Keratinocyte (primary cell): Measurements from ENCODE around the gene LACTB. TPM values are rescaled to one million over a fixed set of nuclear protein-coding genes. Genes with fewer than 3 reads are reported as not detected.

Source experiments
- DNase-seq: peaks from one replicate; pipeline ENCODE4 v3.0.0-alpha.2; 2011; ENCODE audit warnings: low read depth, missing footprints, low spot score
- FAIRE-seq: peaks from 2 replicates; lab custom pipeline; 2011; peaks lifted over from hg19 to GRCh38; lab: Jason Lieb, UNC
- H2AFZ ChIP-seq: 2 replicates; pipeline ENCODE4 v1.6.0; 2012; ENCODE audit warnings: low read length, control low read depth, inconsistent platforms; ENCODE audit not compliant: control insufficient read depth
- H3K27ac ChIP-seq: 2 replicates; pipeline ENCODE4 v1.5.1; 2011; ENCODE audit warnings: low read length; ENCODE audit not compliant: control insufficient read depth, insufficient read depth
- H3K27me3 ChIP-seq: 3 replicates; pipeline ENCODE4 v1.6.0; 2011; ENCODE audit warnings: low read length; ENCODE audit not compliant: control insufficient read depth, insufficient read depth; ENCODE audit errors: extremely low read depth
- H3K36me3 ChIP-seq, 2 experiments: 2 replicates in 1 of 2; 3 replicates in 1 of 2; pipeline ENCODE4 v1.5.1; 2011; ENCODE audit warnings: low read length in 2 of 2, mild to moderate bottlenecking in 1 of 2; ENCODE audit not compliant: control insufficient read depth in 2 of 2, insufficient read depth in 2 of 2; ENCODE audit errors: extremely low read depth in 1 of 2
- H3K4me1 ChIP-seq: 3 replicates; pipeline ENCODE4 v1.5.1; 2011; ENCODE audit warnings: low read length; ENCODE audit not compliant: control insufficient read depth, insufficient read depth; ENCODE audit errors: extremely low read depth
- H3K4me2 ChIP-seq: 3 replicates; pipeline ENCODE4 v1.6.0; 2011; ENCODE audit warnings: low read depth, low read length; ENCODE audit not compliant: control insufficient read depth, insufficient read depth; ENCODE audit errors: extremely low read depth
- H3K4me3 ChIP-seq, 3 experiments: fragments of 200-600 bp in 1 of 3; sonication (generic) in 1 of 3; 2 replicates in 2 of 3; 3 replicates in 1 of 3; pipeline ENCODE4 v1.5.1; 2011 to 2016; ENCODE audit warnings: low read length in 3 of 3, mild to moderate bottlenecking in 3 of 3, control low read depth in 2 of 3, inconsistent platforms in 1 of 3, low read depth in 1 of 3, mixed read lengths in 1 of 3, mixed run types in 1 of 3, moderate library complexity in 1 of 3; ENCODE audit not compliant: control insufficient read depth in 2 of 3, insufficient read depth in 2 of 3; ENCODE audit errors: extremely low read depth in 1 of 3
- H3K79me2 ChIP-seq: 2 replicates; pipeline ENCODE4 v1.6.0; 2012; ENCODE audit warnings: low read length; ENCODE audit not compliant: control insufficient read depth, insufficient read depth
- H3K9ac ChIP-seq: 3 replicates; pipeline ENCODE4 v1.6.0; 2011; ENCODE audit warnings: low read length; ENCODE audit not compliant: control insufficient read depth, insufficient read depth; ENCODE audit errors: extremely low read depth
- H3K9me1 ChIP-seq: 3 replicates; pipeline ENCODE4 v1.6.0; 2011; ENCODE audit warnings: low read length; ENCODE audit not compliant: control insufficient read depth, insufficient read depth; ENCODE audit errors: extremely low read depth
- H3K9me3 ChIP-seq: 2 replicates; pipeline ENCODE4 v1.5.1; 2012; ENCODE audit warnings: low read depth, low read length; ENCODE audit not compliant: control insufficient read depth
- H4K20me1 ChIP-seq: 3 replicates; pipeline ENCODE4 v1.6.0; 2011; ENCODE audit warnings: low read length; ENCODE audit not compliant: control insufficient read depth, insufficient read depth; ENCODE audit errors: extremely low read depth
- EZH2 ChIP-seq: IDR thresholded peaks from one replicate; pipeline ENCODE4 v1.6.1; 2012; ENCODE audit warnings: inconsistent platforms, mild to moderate bottlenecking, low read length, moderate library complexity
- dilution Hi-C: fragments of 300-500 bp; cut with MboI; formaldehyde crosslinking; loops from one replicate; pipeline ENCODE4 v1.7.0; 2020; ENCODE audit warnings: low sequenced_read_pairs; ENCODE audit not compliant: extremely low pct_ligation_motif_present
- polyA plus RNA-seq, 5 experiments: library from polyadenylated mRNA; depleted of rRNA in 3 of 5; stranded (reverse) in 3 of 5; stranded (forward) in 1 of 5; unstranded in 1 of 5; fragments of >200 nt; gene quantifications; 1 replicate in 1 of 5; 2 replicates in 3 of 5; 3 replicates in 1 of 5; pipeline versions ENCODE4 v1.2.1 to v1.2.3, GENCODE V29; 2011 to 2012; ENCODE audit warnings: missing spikeins in 2 of 5, low read depth in 1 of 5, low replicate concordance in 1 of 5
- TF ChIP-seq, protein P1 (sequence below), 3 experiments: IDR thresholded peaks in 1 of 3; conservative IDR thresholded peaks in 1 of 3; optimal IDR thresholded peaks in 1 of 3; 2 replicates in 2 of 3; 3 replicates in 1 of 3; pipeline versions ENCODE3 to v1.5.1; 2011; ENCODE audit warnings: low read length in 3 of 3, mild to moderate bottlenecking in 3 of 3, moderate library complexity in 2 of 3, control low read depth in 1 of 3, inconsistent platforms in 1 of 3; ENCODE audit not compliant: insufficient read depth in 2 of 3; ENCODE audit errors: extremely low read depth in 1 of 3

LACTB gene
- polyA plus RNA-seq, 1 donor (not counting 4 experiments of a cell fraction or from before 2014, with no cell fraction given) = 27.4 TPM

DNA sequence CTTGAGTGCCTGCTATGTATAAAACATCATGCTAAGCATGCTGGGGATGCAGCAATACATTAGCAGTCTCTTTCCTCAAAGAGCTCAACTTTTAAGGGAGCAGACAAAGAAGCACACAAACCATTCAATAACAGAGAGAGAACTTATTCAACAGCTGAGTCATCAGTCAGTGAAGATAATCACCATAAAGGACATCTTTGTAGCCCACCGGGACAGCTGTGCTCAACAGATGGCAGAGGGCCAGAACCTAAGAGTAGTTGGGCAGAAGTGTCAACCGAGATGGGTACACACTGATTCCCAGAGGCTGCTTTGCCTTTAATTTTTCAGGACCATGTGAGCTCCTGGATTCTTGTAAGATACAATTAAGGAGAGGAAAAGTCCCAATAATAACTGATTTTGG lies 63.5 kb downstream of the LACTB start:
- TF ChIP-seq, protein P1, sequence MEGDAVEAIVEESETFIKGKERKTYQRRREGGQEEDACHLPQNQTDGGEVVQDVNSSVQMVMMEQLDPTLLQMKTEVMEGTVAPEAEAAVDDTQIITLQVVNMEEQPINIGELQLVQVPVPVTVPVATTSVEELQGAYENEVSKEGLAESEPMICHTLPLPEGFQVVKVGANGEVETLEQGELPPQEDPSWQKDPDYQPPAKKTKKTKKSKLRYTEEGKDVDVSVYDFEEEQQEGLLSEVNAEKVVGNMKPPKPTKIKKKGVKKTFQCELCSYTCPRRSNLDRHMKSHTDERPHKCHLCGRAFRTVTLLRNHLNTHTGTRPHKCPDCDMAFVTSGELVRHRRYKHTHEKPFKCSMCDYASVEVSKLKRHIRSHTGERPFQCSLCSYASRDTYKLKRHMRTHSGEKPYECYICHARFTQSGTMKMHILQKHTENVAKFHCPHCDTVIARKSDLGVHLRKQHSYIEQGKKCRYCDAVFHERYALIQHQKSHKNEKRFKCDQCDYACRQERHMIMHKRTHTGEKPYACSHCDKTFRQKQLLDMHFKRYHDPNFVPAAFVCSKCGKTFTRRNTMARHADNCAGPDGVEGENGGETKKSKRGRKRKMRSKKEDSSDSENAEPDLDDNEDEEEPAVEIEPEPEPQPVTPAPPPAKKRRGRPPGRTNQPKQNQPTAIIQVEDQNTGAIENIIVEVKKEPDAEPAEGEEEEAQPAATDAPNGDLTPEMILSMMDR (optimal IDR thresholded peaks at IDR 0.05 in 1 of 3, IDR thresholded peaks at IDR 0.05 in 1 of 3, conservative IDR thresholded peaks at IDR 0.05 in 1 of 3; ENCODE audit: extremely low read depth in 1 of 3, insufficient read depth in 2 of 3, low read length in 3 of 3) = no peak
- no peak for TF ChIP-seq EZH2

DNA sequence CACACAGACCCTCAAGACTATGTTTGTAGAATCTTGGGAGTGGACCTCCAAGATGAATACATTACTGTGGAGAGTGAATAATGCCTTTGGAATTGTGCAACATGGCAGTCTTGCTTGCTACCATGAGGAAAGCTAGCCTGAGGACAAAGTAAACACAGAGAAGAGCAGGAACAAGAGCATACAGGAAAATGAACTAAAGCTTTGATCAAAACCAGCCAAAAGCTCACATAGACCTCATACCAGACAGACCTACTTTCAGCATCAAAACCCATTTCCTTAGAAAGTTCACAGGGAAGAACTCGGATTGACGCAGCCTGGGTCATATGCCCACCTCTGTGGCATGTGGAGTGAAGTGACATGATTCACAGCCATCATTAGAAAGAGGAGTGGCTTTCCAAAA lies 64.4 kb downstream of the LACTB start:
- peaks cover 31% of the 10 kb centered on the region for H3K4me1 ChIP-seq
- H3K9me3 ChIP-seq = no peaks in the 10 kb centered on the region
- H2AFZ ChIP-seq = peak overlapping the region; percentile 21
- no peaks in the 10 kb centered on the region for H3K36me3 ChIP-seq
- H3K4me2 ChIP-seq = peak overlapping the region; percentile 47
- no peak overlapping the region for H3K9ac ChIP-seq
- H3K9me1 ChIP-seq = no peaks in the 10 kb centered on the region
- no peaks in the 10 kb centered on the region for H3K27me3 ChIP-seq
- TF ChIP-seq EZH2 = no peak
- TF ChIP-seq, protein P1 (optimal IDR thresholded peaks at IDR 0.05 in 1 of 3, IDR thresholded peaks at IDR 0.05 in 1 of 3, conservative IDR thresholded peaks at IDR 0.05 in 1 of 3; ENCODE audit: extremely low read depth in 1 of 3, insufficient read depth in 2 of 3, low read length in 3 of 3) = no peak
- dilution Hi-C loops = no loop called here
- H3K27ac ChIP-seq = peak overlapping the region; percentile 47
- DNase-seq (peak; percentile 49), FAIRE-seq (peak; percentile 73)
- H3K79me2 ChIP-seq = peaks cover 9% of the 10 kb centered on the region
- no peaks in the 10 kb centered on the region for H4K20me1 ChIP-seq
- H3K4me3 ChIP-seq = no peak overlapping the region

More for the DNA sequence above, 63.5 kb downstream of the LACTB start:
- Histone ChIP-seq H3K9me3 (no peaks in the 10 kb centered on the region), H3K79me2 (peaks cover 5% of the 10 kb centered on the region), H4K20me1 (no peaks in the 10 kb centered on the region), H3K4me1 (peaks cover 23% of the 10 kb centered on the region), H3K4me2 (no peak overlapping the region), H3K4me3 (no peak overlapping the region), H3K9ac (no peak overlapping the region), H2AFZ (no peak overlapping the region), H3K36me3 (no peaks in the 10 kb centered on the region), H3K9me1 (no peaks in the 10 kb centered on the region), H3K27ac (no peak overlapping the region), H3K27me3 (no peaks in the 10 kb centered on the region)
- FAIRE-seq (no peak), DNase-seq (no peak)
- dilution Hi-C loops = no loop called here
